GM21528 (cell line): ENCODE data around the gene FARP1.

Source experiments
- ATAC-seq: cut with Tn5 transposase; IDR thresholded peaks from one replicate; pipeline ENCODE4 v1.9.1; 2021; ENCODE audit warnings: mild to moderate bottlenecking, moderate library complexity; ENCODE audit not compliant: unreplicated experiment, low FRiP score

FARP1 gene

GRCh38 chr13:98321395-98321794 is 178.5 kb downstream of the FARP1 start:
- no peak for ATAC-seq

- no peak for ATAC-seq
Observed at GRCh38 chr13:98322091-98322718, 179.3 kb downstream of the FARP1 start.

GRCh38 chr13:98324105-98324504 is 181.2 kb downstream of the FARP1 start:
- ATAC-seq = no peak

- ATAC-seq = no peak
Observed at GRCh38 chr13:98325724-98326123, 182.8 kb downstream of the FARP1 start.

GRCh38 chr13:98326291-98326690 is 183.4 kb downstream of the FARP1 start:
- ATAC-seq = no peak

GRCh38 chr13:98327371-98328270 is 184.7 kb downstream of the FARP1 start:
- no peak for ATAC-seq

- no peak for ATAC-seq
Observed at GRCh38 chr13:98328511-98328910, 185.6 kb downstream of the FARP1 start.

- ATAC-seq = no peak
Observed at GRCh38 chr13:98332222-98332621, 189.3 kb downstream of the FARP1 start.

- no peak for ATAC-seq
Observed at GRCh38 chr13:98332691-98333090, 189.8 kb downstream of the FARP1 start.

- no peak for ATAC-seq
Observed at GRCh38 chr13:98333486-98333885, 190.6 kb downstream of the FARP1 start.

- ATAC-seq = no peak
Observed at GRCh38 chr13:98334620-98335205, 191.8 kb downstream of the FARP1 start.

- ATAC-seq = no peak
Observed at GRCh38 chr13:98335721-98336120, 192.8 kb downstream of the FARP1 start.

- ATAC-seq = no peak
Observed at GRCh38 chr13:98338310-98338709, 195.4 kb downstream of the FARP1 start.

GRCh38 chr13:98339684-98340425 is 197.0 kb downstream of the FARP1 start:
- ATAC-seq = no peak

GRCh38 chr13:98342953-98343352 is 200.1 kb downstream of the FARP1 start:
- no peak for ATAC-seq

GRCh38 chr13:98343461-98343860 is 200.6 kb downstream of the FARP1 start:
- ATAC-seq = no peak

- ATAC-seq = no peak
Observed at GRCh38 chr13:98344392-98344791, 201.5 kb downstream of the FARP1 start.

GRCh38 chr13:98345107-98345935 is 202.4 kb downstream of the FARP1 start:
- no peak for ATAC-seq

GRCh38 chr13:98346904-98347636 is 204.2 kb downstream of the FARP1 start:
- ATAC-seq = no peak
